ENCODE results near the gene MYH15.

MYH15 gene

GRCh38 chr3:108334701-108335100, 175.7 kb downstream of the MYH15 start:
- no peak for DNase-seq (ENCODE audit: low read depth in 2 of 2)

- DNase-seq (ENCODE audit: low read depth in 2 of 2), result no peak
Observed at GRCh38 chr3:108333961-108334360, 176.4 kb downstream of the MYH15 start.

DNA sequence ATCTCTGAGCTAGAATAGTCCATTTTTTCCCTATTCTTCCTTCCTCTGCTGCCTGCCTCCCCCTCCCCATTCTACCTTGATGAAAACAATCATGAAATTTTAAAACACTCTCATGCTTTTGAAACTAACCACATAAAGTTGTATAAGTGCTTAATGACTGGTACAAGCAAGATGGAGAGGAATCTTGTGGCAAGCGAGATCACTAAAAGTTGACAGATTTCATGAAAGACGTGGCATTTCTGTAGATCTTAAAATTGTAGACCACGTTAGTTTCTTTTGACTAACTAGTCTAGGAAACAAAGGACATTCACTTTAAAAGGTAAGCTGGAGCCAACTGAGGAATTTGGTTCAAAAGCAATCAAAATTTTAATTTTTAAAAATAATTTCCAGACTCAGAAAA, 178.6 kb downstream of the MYH15 start:
- DNase-seq (ENCODE audit: low read depth in 2 of 2), result no peak

All from stimulated activated CD8-positive, alpha-beta memory T cell treated with anti-CD3 and anti-CD28 coated beads, Interleukin-7, amount 100 ng/mL, for 4 hours (primary cell).